ENCODE results near the gene KCNQ1.

The KCNQ1 gene

GRCh38 chr11:2730272-2731129 is 285.7 kb downstream of the KCNQ1 start:
- DNase-seq (ENCODE audit: low read depth in 2 of 2) = no peak

GRCh38 chr11:2731130-2732125 is 286.6 kb downstream of the KCNQ1 start:
- no peak for DNase-seq (ENCODE audit: low read depth in 2 of 2)

- no peak for DNase-seq (ENCODE audit: low read depth in 2 of 2)
Observed at GRCh38 chr11:2732261-2732939, 287.6 kb downstream of the KCNQ1 start.

- DNase-seq (ENCODE audit: low read depth in 2 of 2) = no peak
Observed at GRCh38 chr11:2732940-2733628, 288.3 kb downstream of the KCNQ1 start.

GRCh38 chr11:2734181-2735052 is 289.6 kb downstream of the KCNQ1 start:
- DNase-seq (ENCODE audit: low read depth in 2 of 2) = no peak

GRCh38 chr11:2735053-2735589 is 290.3 kb downstream of the KCNQ1 start:
- no peak for DNase-seq (ENCODE audit: low read depth in 2 of 2)

- DNase-seq (ENCODE audit: low read depth in 2 of 2) = no peak
Observed at GRCh38 chr11:2736577-2737225, 291.9 kb downstream of the KCNQ1 start.

GRCh38 chr11:2737226-2737590 is 292.4 kb downstream of the KCNQ1 start:
- DNase-seq (ENCODE audit: low read depth in 2 of 2) = no peak

GRCh38 chr11:2737866-2738265 is 293.1 kb downstream of the KCNQ1 start:
- no peak for DNase-seq (ENCODE audit: low read depth in 2 of 2)

- DNase-seq (ENCODE audit: low read depth in 2 of 2) = no peak
Observed at GRCh38 chr11:2738551-2739431, 294.0 kb downstream of the KCNQ1 start.

GRCh38 chr11:2739531-2740274 is 294.9 kb downstream of the KCNQ1 start:
- DNase-seq (ENCODE audit: low read depth in 2 of 2) = no peak

- no peak for DNase-seq (ENCODE audit: low read depth in 2 of 2)
Observed at GRCh38 chr11:2740275-2740940, 295.6 kb downstream of the KCNQ1 start.

GRCh38 chr11:2741006-2741376 is 296.2 kb downstream of the KCNQ1 start:
- no peak for DNase-seq (ENCODE audit: low read depth in 2 of 2)

- DNase-seq (ENCODE audit: low read depth in 2 of 2) = no peak
Observed at GRCh38 chr11:2741377-2742131, 296.7 kb downstream of the KCNQ1 start.

- DNase-seq (ENCODE audit: low read depth in 2 of 2) = no peak
Observed at GRCh38 chr11:2742201-2742600, 297.4 kb downstream of the KCNQ1 start.

GRCh38 chr11:2742611-2743426 is 298.0 kb downstream of the KCNQ1 start:
- no peak for DNase-seq (ENCODE audit: low read depth in 2 of 2)

Measured in stimulated activated CD8-positive, alpha-beta memory T cell treated with anti-CD3 and anti-CD28 coated beads, Interleukin-15, amount 100 ng/mL, for 48 hours (primary cell).